Heart left ventricle (tissue), 16 donors: ENCODE data around the gene PUS7L. TPM values are rescaled to one million over a fixed set of nuclear protein-coding genes. Genes with fewer than 3 reads are reported as not detected.

Experiments used
- ATAC-seq, 4 donors: fragments of 200-7000 bp; cut with Tn5 transposase; one replicate each; pipeline ENCODE4 v1.9.1; 2020 to 2022; ENCODE audit warnings: moderate library complexity in 4 of 4, mild to moderate bottlenecking in 3 of 4, moderate number of reproducible peaks in 1 of 4
- DNase-seq, 5 donors: peaks; one replicate each; pipeline ENCODE4 v3.0.0-alpha.2; 2020
- H3K27ac ChIP-seq, 12 donors: fragments of 200-600 bp; sonication (generic) in 4 of 12; one replicate each; pipeline versions ENCODE4 v1.5.0 to v1.8.0; 2016 to 2022; ENCODE audit warnings: mild to moderate bottlenecking in 2 of 12
- H3K27me3 ChIP-seq, 9 donors: fragments of 200-600 bp; sonication (generic) in 2 of 9; one replicate each; pipeline versions ENCODE4 v1.5.1 to v1.8.0; 2016 to 2022; ENCODE audit warnings: mild to moderate bottlenecking in 3 of 9
- H3K36me3 ChIP-seq, 9 donors: fragments of 200-600 bp; sonication (generic) in 2 of 9; one replicate each; pipeline versions ENCODE4 v1.5.0 to v1.8.0; 2018 to 2022; ENCODE audit warnings: mild to moderate bottlenecking in 2 of 9
- H3K4me1 ChIP-seq, 12 donors: fragments of 200-600 bp; sonication (generic) in 4 of 12; one replicate each; pipeline versions ENCODE4 v1.5.0 to v1.8.0; 2016 to 2022; ENCODE audit warnings: mild to moderate bottlenecking in 3 of 12
- H3K4me3 ChIP-seq, 12 donors: fragments of 200-600 bp; sonication (generic) in 4 of 12; one replicate each; pipeline versions ENCODE4 v1.5.0 to v1.8.0; 2017 to 2022; ENCODE audit warnings: mild to moderate bottlenecking in 9 of 12, moderate library complexity in 4 of 12
- H3K9me3 ChIP-seq, 12 donors: fragments of 200-600 bp; sonication (generic) in 4 of 12; one replicate each; pipeline versions ENCODE4 v1.5.0 to v1.8.0; 2016 to 2022; ENCODE audit warnings: mild to moderate bottlenecking in 1 of 12
- POLR2A ChIP-seq, 2 donors: fragments of 450-650 bp; IDR thresholded peaks; one replicate each; pipeline ENCODE4 v1.6.1; 2017; ENCODE audit warnings: antibody characterized with exemption in 2 of 2, mild to moderate bottlenecking in 2 of 2, moderate library complexity in 2 of 2
- WGBS, 4 donors: extraction: QIAGEN DNeasy Blood & Tissue Kit in 2 of 4; methylation state at CpG; one replicate each; pipeline versions ENCODE4 v1.1.5 to v1.1.7; 2013 to 2018; 5-methylcytosine and 5-hydroxymethylcytosine counted together
- intact Hi-C, 10 donors: fragments of 100-400 bp; cut with DNase I; formaldehyde crosslinking; loops; one replicate each; pipeline versions ENCODE4 v1.11.1 to v1.14.2; 2022
- polyA plus RNA-seq, 2 donors: library from polyadenylated mRNA; stranded (reverse); fragments of 200-250 nt; gene quantifications; one replicate each; pipeline ENCODE4 v1.2.3, GENCODE V29; 2013
- total RNA-seq, 9 donors: library from RNA; depleted of rRNA in 2 of 9; stranded (reverse); fragments of >200 nt in 2 of 9; fragmentation: NEBNext Ultra II Directional in 3 of 9; extraction: Animal tissue kit (Norgen Biotek cat#: 25700) in 3 of 9; gene quantifications; one replicate each; pipeline versions ENCODE4 v1.1.0 to v1.2.4, GENCODE V29; 2016 to 2023
- TF ChIP-seq, protein P1 (sequence below), 12 donors: fragments of 200-600 bp; sonication (generic) in 4 of 12; IDR thresholded peaks; one replicate each; pipeline versions ENCODE4 v1.5.0 to v1.8.0; 2018 to 2022; ENCODE audit warnings: antibody characterized with exemption in 12 of 12, mild to moderate bottlenecking in 5 of 12
- donor health status: ischemic (EF 13 %, LVEDD 7.1; RV severe dilation, severe dysfunction).
- donor health status: healthy with polysubstance abuse.
- donor health status: DM: no; HTN: yes; CAD: no.
- donor health status: DM: no; HTN: no; CAD: no.
- donor health status: ischemic (EF 25% LVEDD 6.9; RV normal size, moderate dysfunction).
- donor health status: ischemic (EF 25% LVEDD 5.7; RV mildly dilated, moderate dysfunction).
- donor health status: healthy.
- donor health status: DM: yes; HTN: yes; CAD: no.
- donor health status: ischemic (EF 35%, LVEDD 5.7; RV mildly dilated, moderate dysfunction).
- donor health status: nonischemic (EF 11% LVEDD 7.7; RV severe dilation, severe dysfunction).
- donor health status: DM: yes; HTN: yes; CAD: no.
- donor health status: PGD.
- donor health status: ischemic (EF 29% LVEDD 5.4; RV normal size, mild dysfunction).
- donor health status: nonischemic (EF 23%, LVEDD 6.1; RV moderate dilation, normal function).

Gene PUS7L
- total and polyA plus RNA-seq, 11 donors: 0.80 to 7.6 (median 5.1) TPM

DNA sequence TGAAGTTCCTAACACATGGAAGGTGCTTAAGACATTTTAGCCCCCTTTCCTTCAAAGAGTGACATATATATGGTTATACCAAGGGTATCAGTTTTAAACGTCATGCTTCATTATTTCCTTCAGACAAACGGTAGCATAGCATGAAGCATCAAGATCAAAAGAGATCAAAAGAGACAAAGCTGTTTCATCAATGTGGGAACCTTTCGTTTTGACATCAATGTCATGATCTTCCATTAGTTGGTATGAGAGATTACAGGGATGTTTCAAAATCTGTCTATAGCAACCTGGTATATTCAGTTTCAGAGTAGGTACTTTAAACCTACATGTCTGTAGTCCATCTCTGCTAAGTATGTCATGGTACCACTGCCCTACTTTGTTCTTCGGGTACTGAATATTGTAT lies 28.3 kb downstream of the PUS7L start:
- H3K27me3 ChIP-seq: no peaks in the 10 kb centered on the region
- intact Hi-C loops: no loop called here
- TF ChIP-seq, protein P1, sequence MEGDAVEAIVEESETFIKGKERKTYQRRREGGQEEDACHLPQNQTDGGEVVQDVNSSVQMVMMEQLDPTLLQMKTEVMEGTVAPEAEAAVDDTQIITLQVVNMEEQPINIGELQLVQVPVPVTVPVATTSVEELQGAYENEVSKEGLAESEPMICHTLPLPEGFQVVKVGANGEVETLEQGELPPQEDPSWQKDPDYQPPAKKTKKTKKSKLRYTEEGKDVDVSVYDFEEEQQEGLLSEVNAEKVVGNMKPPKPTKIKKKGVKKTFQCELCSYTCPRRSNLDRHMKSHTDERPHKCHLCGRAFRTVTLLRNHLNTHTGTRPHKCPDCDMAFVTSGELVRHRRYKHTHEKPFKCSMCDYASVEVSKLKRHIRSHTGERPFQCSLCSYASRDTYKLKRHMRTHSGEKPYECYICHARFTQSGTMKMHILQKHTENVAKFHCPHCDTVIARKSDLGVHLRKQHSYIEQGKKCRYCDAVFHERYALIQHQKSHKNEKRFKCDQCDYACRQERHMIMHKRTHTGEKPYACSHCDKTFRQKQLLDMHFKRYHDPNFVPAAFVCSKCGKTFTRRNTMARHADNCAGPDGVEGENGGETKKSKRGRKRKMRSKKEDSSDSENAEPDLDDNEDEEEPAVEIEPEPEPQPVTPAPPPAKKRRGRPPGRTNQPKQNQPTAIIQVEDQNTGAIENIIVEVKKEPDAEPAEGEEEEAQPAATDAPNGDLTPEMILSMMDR (IDR thresholded peaks at IDR 0.05): no peak
- no peak for TF ChIP-seq POLR2A (IDR thresholded peaks at IDR 0.05)
- no peak for ATAC-seq
- H3K4me3 ChIP-seq: no peak overlapping the region
- DNase-seq: no peak
- no peaks in the 10 kb centered on the region for H3K9me3 ChIP-seq
- no peak overlapping the region for H3K27ac ChIP-seq
- WGBS, 4 donors: 81 to 93% (median 86%) methylated on average over 4 of the region's 4 CpGs
- no peaks in the 10 kb centered on the region for H3K4me1 ChIP-seq
- H3K36me3 ChIP-seq: peaks cover 0 to 59% (median 40%) of the 10 kb centered on the region in 9 donors

DNA sequence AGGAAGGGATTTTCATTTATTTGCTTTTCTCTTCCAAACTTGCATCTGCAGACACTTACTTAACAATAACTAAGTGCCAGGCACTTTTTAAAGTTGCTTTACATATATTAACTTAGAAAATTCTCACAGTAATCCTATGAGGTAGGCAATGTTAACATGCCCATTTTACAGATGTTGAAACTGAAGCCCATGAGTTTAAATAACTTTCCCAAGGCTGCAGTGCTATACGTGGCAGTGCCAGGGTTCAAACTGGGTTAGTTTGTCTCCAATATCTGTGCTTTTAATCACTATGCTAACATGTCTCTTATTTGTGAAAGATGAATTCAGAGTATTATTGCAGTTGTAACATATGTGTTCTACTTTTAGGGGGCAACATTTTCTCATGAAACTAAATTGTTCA lies 29.9 kb downstream of the PUS7L start:
- H3K4me1 ChIP-seq: no peaks in the 10 kb centered on the region
- no peak overlapping the region for H3K4me3 ChIP-seq
- ATAC-seq (no peak), DNase-seq (no peak)
- TF ChIP-seq POLR2A (IDR thresholded peaks at IDR 0.05): no peak
- intact Hi-C loops: loop anchor here in 4 of 10 donors (5.0 to 10.0 kb wide), 3 partner anchors 224 to 284 kb away; no protein-coding TSS in a partner anchor
- H3K36me3 ChIP-seq: peaks cover 0 to 51% (median 26%) of the 10 kb centered on the region in 9 donors
- WGBS, 4 donors: 85 to 93% (median 88%) methylated on average over 1 of the region's 1 CpG
- no peaks in the 10 kb centered on the region for H3K9me3 ChIP-seq
- no peak overlapping the region for H3K27ac ChIP-seq
- H3K27me3 ChIP-seq: no peaks in the 10 kb centered on the region

DNA sequence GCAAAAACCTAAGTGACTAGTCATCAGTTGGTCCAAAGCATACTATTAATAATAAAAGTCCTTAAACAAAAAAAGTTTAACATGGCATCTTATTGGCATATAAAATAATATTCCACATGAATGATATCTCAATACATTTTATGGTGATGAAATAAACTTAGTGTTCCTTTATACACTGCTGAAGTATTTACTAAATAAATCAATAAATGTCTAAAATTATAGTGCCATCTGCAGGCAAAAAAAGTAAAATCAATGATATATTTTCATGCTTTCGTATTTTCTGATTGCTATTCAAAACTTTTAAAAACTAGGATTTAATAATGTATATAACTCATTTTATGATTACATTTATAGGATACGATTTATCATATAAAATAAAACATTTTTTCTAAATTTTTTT lies 30.5 kb downstream of the PUS7L start:
- no peaks in the 10 kb centered on the region for H3K27me3 ChIP-seq
- TF ChIP-seq, protein P1 (IDR thresholded peaks at IDR 0.05): peak in 8 of 12 donors; percentile 8 to 37 (median 25)
- no peak for TF ChIP-seq POLR2A (IDR thresholded peaks at IDR 0.05)
- H3K9me3 ChIP-seq: no peaks in the 10 kb centered on the region
- whole genome bisulfite sequencing, 4 donors: 55 to 63% (median 62%) methylated on average over 2 of the region's 2 CpGs
- ATAC-seq (no peak), DNase-seq (no peak)
- H3K4me3 ChIP-seq: no peak overlapping the region
- peaks cover 0 to 45% (median 24%) of the 10 kb centered on the region in 9 donors for H3K36me3 ChIP-seq
- H3K4me1 ChIP-seq: no peaks in the 10 kb centered on the region
- H3K27ac ChIP-seq: no peak overlapping the region
- intact Hi-C loops: loop anchor here in 4 of 10 donors (5.0 to 10.0 kb wide), 3 partner anchors 223 to 283 kb away; no protein-coding TSS in a partner anchor

DNA sequence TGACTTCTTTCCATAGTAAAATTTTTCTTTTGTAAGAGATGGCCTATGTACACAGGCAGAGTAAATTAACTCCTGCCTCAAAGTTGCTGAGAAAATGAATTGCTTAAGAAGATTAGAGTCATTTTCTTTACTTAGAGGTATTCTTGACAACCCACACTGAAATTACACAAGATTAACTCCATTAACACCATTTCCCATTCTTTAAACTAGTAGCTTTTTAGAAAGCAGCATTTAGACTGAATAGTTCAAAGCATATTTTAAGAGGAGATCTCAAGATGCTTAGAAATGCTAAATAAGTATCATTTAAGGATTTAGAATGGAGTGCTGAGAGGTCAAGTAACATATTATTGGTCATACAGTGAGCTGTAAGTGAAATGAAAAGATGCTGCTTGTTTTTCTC lies 35.5 kb downstream of the PUS7L start:
- Histone ChIP-seq H3K9me3 (no peaks in the 10 kb centered on the region), H3K36me3 (peaks cover 0 to 4% (median 0%) of the 10 kb centered on the region in 9 donors), H3K4me3 (no peak overlapping the region), H3K4me1 (no peaks in the 10 kb centered on the region), H3K27me3 (no peaks in the 10 kb centered on the region), H3K27ac (no peak overlapping the region)
- no peak for DNase-seq
- intact Hi-C loops: loop anchor here in 4 of 10 donors (10.0 kb wide), 2 partner anchors 218 to 278 kb away; no protein-coding TSS in a partner anchor
- TF ChIP-seq, protein P1 (IDR thresholded peaks at IDR 0.05): no peak
- TF ChIP-seq POLR2A (IDR thresholded peaks at IDR 0.05): no peak
- ATAC-seq: no peak

DNA sequence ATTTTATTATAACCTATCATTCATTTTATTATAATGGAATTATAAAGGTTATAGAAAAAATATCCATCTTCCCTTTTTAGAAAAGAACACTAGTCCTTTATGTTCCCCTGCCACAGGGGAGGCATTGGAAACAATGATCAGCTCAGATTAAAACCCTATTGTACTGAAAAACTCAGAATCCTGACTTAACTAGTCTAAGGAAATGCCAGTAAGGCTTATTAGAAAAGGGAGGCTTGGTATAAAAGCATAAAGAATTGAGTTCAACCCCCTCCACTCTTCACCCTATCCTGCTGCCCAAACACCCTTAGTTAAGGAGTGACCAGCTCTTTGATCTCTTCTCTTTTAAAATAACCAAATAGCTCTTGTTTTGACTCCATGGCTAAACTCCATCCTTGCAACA lies 36.0 kb downstream of the PUS7L start:
- DNase-seq (no peak), ATAC-seq (no peak)
- no peaks in the 10 kb centered on the region for H3K9me3 ChIP-seq
- no peaks in the 10 kb centered on the region for H3K4me1 ChIP-seq
- peaks cover 0 to 4% (median 0%) of the 10 kb centered on the region in 9 donors for H3K36me3 ChIP-seq
- intact Hi-C loops: loop anchor here in 4 of 10 donors (10.0 kb wide), 2 partner anchors 218 to 278 kb away; no protein-coding TSS in a partner anchor
- H3K4me3 ChIP-seq: no peak overlapping the region
- no peaks in the 10 kb centered on the region for H3K27me3 ChIP-seq
- no peak for TF ChIP-seq POLR2A (IDR thresholded peaks at IDR 0.05)
- TF ChIP-seq, protein P1 (IDR thresholded peaks at IDR 0.05): no peak
- H3K27ac ChIP-seq: no peak overlapping the region
